HepG2 (cell line): Measurements from ENCODE around the gene HOXB6. TPM values are rescaled to one million over a fixed set of nuclear protein-coding genes. Genes with fewer than 3 reads are reported as not detected.

ENCODE experiments used
- ATF7-NPFF ChIP-seq: sonication (generic); formaldehyde crosslinking; IDR thresholded peaks from 2 replicates; pipeline ENCODE4 v1.8.1; 2023; ENCODE audit warnings: mild to moderate bottlenecking, low read depth, missing genetic modification reagents, moderate library complexity
- ELK4 ChIP-seq: sonication (generic); formaldehyde crosslinking; IDR thresholded peaks from 2 replicates; pipeline ENCODE4 v1.9.0; 2021; ENCODE audit warnings: missing genetic modification reagents, borderline replicate concordance
- GABPB1 ChIP-seq: IDR thresholded peaks from 2 replicates; pipeline ENCODE4 v1.6.1; 2016; ENCODE audit warnings: mild to moderate bottlenecking, missing genetic modification reagents, moderate library complexity, missing compliant biosample characterization
- GRHL1 ChIP-seq: sonication (generic); formaldehyde crosslinking; conservative IDR thresholded peaks from 2 replicates; pipeline ENCODE4 v1.8.0; 2022; ENCODE audit warnings: missing genetic modification reagents
- IKZF1 ChIP-seq: fragments of 450-650 bp; IDR thresholded peaks from 2 replicates; pipeline ENCODE4 v1.7.1; 2016
- ISX ChIP-seq: sonication (generic); formaldehyde crosslinking; conservative IDR thresholded peaks from 2 replicates; pipeline ENCODE4 v1.5.0; 2020; ENCODE audit warnings: missing genetic modification reagents
- MTF2 ChIP-seq: sonication (generic); formaldehyde crosslinking; IDR thresholded peaks from 2 replicates; pipeline ENCODE4 v1.5.0; 2020; ENCODE audit warnings: missing genetic modification reagents, borderline replicate concordance
- USF2 ChIP-seq, 2 experiments: sonication (generic) in 1 of 2; formaldehyde crosslinking in 1 of 2; IDR thresholded peaks; 2 replicates each; pipeline versions ENCODE4 v1.5.1 to v1.6.1; 2011 to 2020; ENCODE audit warnings: borderline replicate concordance in 1 of 2, low read depth in 1 of 2, low read length in 1 of 2, mild to moderate bottlenecking in 1 of 2, missing genetic modification reagents in 1 of 2, moderate library complexity in 1 of 2
- XBP1 ChIP-seq: sonication (generic); formaldehyde crosslinking; IDR thresholded peaks from 2 replicates; pipeline ENCODE4 v1.5.0; 2020; ENCODE audit warnings: missing genetic modification reagents
- ZNF574 ChIP-seq: sonication (generic); formaldehyde crosslinking; IDR thresholded peaks from 2 replicates; pipeline ENCODE4 v1.4.0; 2020; ENCODE audit warnings: missing genetic modification reagents
- ZNF687 ChIP-seq: sonication (generic); formaldehyde crosslinking; IDR thresholded peaks from 2 replicates; pipeline ENCODE4 v1.5.1; 2020; ENCODE audit warnings: mild to moderate bottlenecking, missing genetic modification reagents, moderate library complexity
- ZSCAN25 ChIP-seq: sonication (generic); formaldehyde crosslinking; IDR thresholded peaks from 2 replicates; pipeline ENCODE4 v1.8.0; 2022; ENCODE audit warnings: mild to moderate bottlenecking, missing genetic modification reagents
- polyA plus RNA-seq, 8 experiments: library from polyadenylated mRNA; depleted of rRNA in 3 of 8; stranded (reverse) in 7 of 8; unstranded in 1 of 8; fragments of >200 nt; fragmentation: Illumina TruSeq in 4 of 8; extraction: Trizol in 4 of 8; gene quantifications; 2 replicates each; pipeline versions ENCODE4 v1.2.1 to v1.2.3, GENCODE V29; 2011 to 2016; ENCODE audit warnings: low read depth in 4 of 8, missing spikeins in 1 of 8, mixed read lengths in 1 of 8; ENCODE audit not compliant: insufficient read depth in 1 of 8
- total RNA-seq, 5 experiments: library from RNA; depleted of rRNA; stranded (reverse); fragments of >200 nt; fragmentation: Illumina TruSeq; extraction: Trizol; gene quantifications; 2 replicates each; pipeline ENCODE4 v1.2.3, GENCODE V29; 2016; ENCODE audit warnings: low read depth in 1 of 5

The HOXB6 gene
- total and polyA plus RNA-seq, 2 of the 13 experiments (the other 11 are each of a cell fraction or from before 2014, with no cell fraction given), result not detected

GRCh38 chr17:48610282-48611211, 5.8 kb upstream of the HOXB6 start, which contains the start of gene HOXB7 (continued):
- TF ChIP-seq MTF2 (CRISPR knock-in tag) (peak; percentile 99), ZNF574 (CRISPR knock-in tag) (0 out of 2 replicates have a peak, but pooled peaks have one; percentile 17), ZNF687 (CRISPR knock-in tag) (peak; percentile 47; the same call in 1 of the 2 replicates), ISX (CRISPR knock-in tag) (no peak), XBP1 (CRISPR knock-in tag) (no peak), GRHL1 (CRISPR knock-in tag) (no peak), ELK4 (CRISPR knock-in tag) (no peak), ZSCAN25 (CRISPR knock-in tag) (no peak), IKZF1 (no peak), GABPB1 (peak; percentile 68), ATF7-NPFF (no peak), USF2 (IDR thresholded peaks at IDR 0.05; ENCODE audit: low read depth, low read length) (peak; percentile 90), USF2 (CRISPR knock-in tag; IDR thresholded peaks at IDR 0.05; ENCODE audit: borderline replicate concordance) (peak; percentile 78; the same call in 1 of the 2 replicates)
